ENCODE results near the gene LRMDA.

DNA sequence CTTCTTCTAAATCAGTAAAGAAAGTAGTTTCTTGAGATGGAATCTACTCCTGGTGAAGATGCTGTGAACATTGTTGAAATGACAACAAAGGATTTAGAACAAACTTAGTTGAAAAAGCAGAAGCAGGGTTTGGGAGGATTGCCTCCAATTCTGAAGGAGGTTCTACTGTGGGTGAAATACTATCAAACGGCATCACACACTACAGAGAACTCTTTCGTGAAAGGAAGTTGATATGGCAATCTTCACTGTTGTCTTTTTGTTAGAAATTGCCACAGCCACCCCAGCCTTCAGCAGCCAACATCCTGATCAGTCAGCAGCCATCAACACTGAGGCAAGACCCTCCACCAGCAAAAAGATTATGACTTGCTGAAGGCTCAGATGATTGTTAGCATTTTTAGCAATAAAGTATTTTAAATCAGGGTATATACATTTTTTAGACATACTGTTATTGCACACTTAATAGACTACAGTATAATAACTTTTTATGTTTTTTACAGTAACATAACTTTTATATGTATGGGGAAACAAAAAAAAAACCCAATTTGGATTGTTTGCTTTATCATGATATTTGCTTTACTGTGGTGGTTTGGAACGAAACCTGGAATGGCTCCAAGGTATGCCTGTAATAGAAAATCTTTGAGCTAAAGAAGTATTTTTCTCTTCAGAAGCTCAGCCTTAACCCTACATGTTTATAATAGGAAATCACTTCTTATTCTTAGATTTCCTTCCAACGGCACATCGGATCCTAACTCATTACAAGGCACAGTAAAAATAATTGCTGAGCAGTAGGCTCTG lies 257.3 kb downstream of the LRMDA start:
- TF ChIP-seq, protein P1, sequence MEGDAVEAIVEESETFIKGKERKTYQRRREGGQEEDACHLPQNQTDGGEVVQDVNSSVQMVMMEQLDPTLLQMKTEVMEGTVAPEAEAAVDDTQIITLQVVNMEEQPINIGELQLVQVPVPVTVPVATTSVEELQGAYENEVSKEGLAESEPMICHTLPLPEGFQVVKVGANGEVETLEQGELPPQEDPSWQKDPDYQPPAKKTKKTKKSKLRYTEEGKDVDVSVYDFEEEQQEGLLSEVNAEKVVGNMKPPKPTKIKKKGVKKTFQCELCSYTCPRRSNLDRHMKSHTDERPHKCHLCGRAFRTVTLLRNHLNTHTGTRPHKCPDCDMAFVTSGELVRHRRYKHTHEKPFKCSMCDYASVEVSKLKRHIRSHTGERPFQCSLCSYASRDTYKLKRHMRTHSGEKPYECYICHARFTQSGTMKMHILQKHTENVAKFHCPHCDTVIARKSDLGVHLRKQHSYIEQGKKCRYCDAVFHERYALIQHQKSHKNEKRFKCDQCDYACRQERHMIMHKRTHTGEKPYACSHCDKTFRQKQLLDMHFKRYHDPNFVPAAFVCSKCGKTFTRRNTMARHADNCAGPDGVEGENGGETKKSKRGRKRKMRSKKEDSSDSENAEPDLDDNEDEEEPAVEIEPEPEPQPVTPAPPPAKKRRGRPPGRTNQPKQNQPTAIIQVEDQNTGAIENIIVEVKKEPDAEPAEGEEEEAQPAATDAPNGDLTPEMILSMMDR (IDR thresholded peaks at IDR 0.05), result no peak
- TF ChIP-seq POLR2A (IDR thresholded peaks at IDR 0.05), result no peak

All from body of pancreas (tissue), 4 donors.